Sigmoid colon (tissue), 7 donors: ENCODE measurements around the gene GPC1. TPM values are rescaled to one million over a fixed set of nuclear protein-coding genes. Genes with fewer than 3 reads are reported as not detected.

Experiments
- DNase-seq: peaks from one replicate; pipeline ENCODE4 v3.0.0-alpha.2; 2019
- H3K27ac ChIP-seq, 4 donors: fragments of 200-600 bp; sonication (generic); one replicate each; pipeline ENCODE4 v1.5.1; 2016 to 2019; ENCODE audit warnings: mild to moderate bottlenecking in 1 of 4
- H3K27me3 ChIP-seq, 3 donors: fragments of 200-600 bp; sonication (generic); one replicate each; pipeline ENCODE4 v1.5.1; 2019; ENCODE audit warnings: mild to moderate bottlenecking in 1 of 3
- H3K36me3 ChIP-seq, 4 donors: fragments of 200-600 bp; sonication (generic); one replicate each; pipeline ENCODE4 v1.5.1; 2016 to 2019
- H3K4me1 ChIP-seq, 4 donors: fragments of 200-600 bp; sonication (generic); one replicate each; pipeline ENCODE4 v1.5.1; 2017 to 2019
- H3K4me3 ChIP-seq, 4 donors: fragments of 200-600 bp; sonication (generic); one replicate each; pipeline ENCODE4 v1.5.1; 2017 to 2019; ENCODE audit warnings: mild to moderate bottlenecking in 2 of 4, moderate library complexity in 1 of 4
- H3K9me3 ChIP-seq, 4 donors: fragments of 200-600 bp in 3 of 4; sonication (generic) in 3 of 4; one replicate each; pipeline versions ENCODE4 v1.5.1 to v1.6.1; 2013 to 2019
- EP300 ChIP-seq, 4 donors: sonication (generic); formaldehyde crosslinking; IDR thresholded peaks; one replicate each; pipeline ENCODE4 v1.6.1; 2017; ENCODE audit warnings: antibody characterized with exemption in 4 of 4
- POLR2A ChIP-seq, 2 donors: fragments of 450-650 bp; IDR thresholded peaks; one replicate each; pipeline ENCODE4 v1.6.1; 2016; ENCODE audit warnings: antibody characterized with exemption in 2 of 2, mild to moderate bottlenecking in 2 of 2, moderate library complexity in 2 of 2
- POLR2AphosphoS5 ChIP-seq, 4 donors: sonication (generic); formaldehyde crosslinking; IDR thresholded peaks; one replicate each; pipeline ENCODE4 v1.6.1; 2017; ENCODE audit warnings: antibody characterized with exemption in 4 of 4
- WGBS, 2 donors: extraction: QIAGEN DNeasy Blood & Tissue Kit; methylation state at CpG; one replicate each; pipeline ENCODE4 v1.1.7; 2013; 5-methylcytosine and 5-hydroxymethylcytosine counted together
- intact Hi-C: fragments of 100-400 bp; cut with DNase I; formaldehyde crosslinking; loops from one replicate; pipeline ENCODE4 v1.15.1; 2023
- polyA plus RNA-seq, 3 donors: library from polyadenylated mRNA; stranded (reverse); fragments of 200-250 nt; gene quantifications; one replicate each; pipeline ENCODE4 v1.2.3, GENCODE V29; 2013
- total RNA-seq, 4 donors: library from RNA; depleted of rRNA; stranded (reverse); fragments of >200 nt; gene quantifications; one replicate each; pipeline ENCODE4 v1.1.0, GENCODE V29; 2016
- TF ChIP-seq, protein P1 (sequence below), 4 experiments: fragments of 450-650 bp in 3 of 4; fragments of 200-600 bp in 1 of 4; IDR thresholded peaks; one replicate each; pipeline ENCODE4 v1.5.1; 2016 to 2019; ENCODE audit warnings: antibody characterized with exemption in 4 of 4, mild to moderate bottlenecking in 3 of 4, moderate library complexity in 2 of 4
- donor health status: healthy with polysubstance abuse.
- donor health status: Bipolar disorder and iron deficiency.
- donor health status: healthy.

Gene GPC1
- total and polyA plus RNA-seq, 7 donors, result 3.0 to 30.7 (median 15.8) TPM

DNA sequence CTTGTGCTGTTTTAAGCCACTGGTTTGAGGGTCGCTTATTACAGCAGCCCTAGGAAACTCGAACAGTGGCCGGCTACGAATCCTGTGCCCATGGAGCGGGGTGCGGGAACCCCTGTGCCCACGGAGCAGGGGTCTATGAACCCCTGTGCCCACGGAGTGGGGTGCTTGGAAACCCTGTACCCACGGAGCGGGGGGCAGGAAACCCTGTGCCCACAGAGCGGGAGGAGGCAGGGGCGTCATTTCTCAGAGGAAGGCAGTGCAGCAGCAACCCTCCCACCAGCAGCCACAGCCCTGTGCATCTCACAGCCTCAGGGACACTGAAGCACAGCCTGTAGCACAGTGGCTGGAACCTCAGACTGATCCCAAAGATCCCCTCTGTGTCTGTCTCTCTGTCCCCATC lies 34.2 kb upstream of the GPC1 start:
- H3K4me3 ChIP-seq, result no peak overlapping the region
- no peaks in the 10 kb centered on the region for H3K9me3 ChIP-seq
- H3K27me3 ChIP-seq, result no peaks in the 10 kb centered on the region
- TF ChIP-seq, protein P1, sequence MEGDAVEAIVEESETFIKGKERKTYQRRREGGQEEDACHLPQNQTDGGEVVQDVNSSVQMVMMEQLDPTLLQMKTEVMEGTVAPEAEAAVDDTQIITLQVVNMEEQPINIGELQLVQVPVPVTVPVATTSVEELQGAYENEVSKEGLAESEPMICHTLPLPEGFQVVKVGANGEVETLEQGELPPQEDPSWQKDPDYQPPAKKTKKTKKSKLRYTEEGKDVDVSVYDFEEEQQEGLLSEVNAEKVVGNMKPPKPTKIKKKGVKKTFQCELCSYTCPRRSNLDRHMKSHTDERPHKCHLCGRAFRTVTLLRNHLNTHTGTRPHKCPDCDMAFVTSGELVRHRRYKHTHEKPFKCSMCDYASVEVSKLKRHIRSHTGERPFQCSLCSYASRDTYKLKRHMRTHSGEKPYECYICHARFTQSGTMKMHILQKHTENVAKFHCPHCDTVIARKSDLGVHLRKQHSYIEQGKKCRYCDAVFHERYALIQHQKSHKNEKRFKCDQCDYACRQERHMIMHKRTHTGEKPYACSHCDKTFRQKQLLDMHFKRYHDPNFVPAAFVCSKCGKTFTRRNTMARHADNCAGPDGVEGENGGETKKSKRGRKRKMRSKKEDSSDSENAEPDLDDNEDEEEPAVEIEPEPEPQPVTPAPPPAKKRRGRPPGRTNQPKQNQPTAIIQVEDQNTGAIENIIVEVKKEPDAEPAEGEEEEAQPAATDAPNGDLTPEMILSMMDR (IDR thresholded peaks at IDR 0.05), result no peak
- TF ChIP-seq EP300 (IDR thresholded peaks at IDR 0.05) (no peak), POLR2AphosphoS5 (IDR thresholded peaks at IDR 0.05) (no peak), POLR2A (IDR thresholded peaks at IDR 0.05) (no peak)
- H3K36me3 ChIP-seq, result no peaks in the 10 kb centered on the region
- no peaks in the 10 kb centered on the region for H3K4me1 ChIP-seq
- peak; percentile 34 for DNase-seq
- WGBS, 2 donors, result 77 to 78% methylated on average over 12 of the region's 12 CpGs
- no peak overlapping the region for H3K27ac ChIP-seq
- intact Hi-C loops, result no loop called here

DNA sequence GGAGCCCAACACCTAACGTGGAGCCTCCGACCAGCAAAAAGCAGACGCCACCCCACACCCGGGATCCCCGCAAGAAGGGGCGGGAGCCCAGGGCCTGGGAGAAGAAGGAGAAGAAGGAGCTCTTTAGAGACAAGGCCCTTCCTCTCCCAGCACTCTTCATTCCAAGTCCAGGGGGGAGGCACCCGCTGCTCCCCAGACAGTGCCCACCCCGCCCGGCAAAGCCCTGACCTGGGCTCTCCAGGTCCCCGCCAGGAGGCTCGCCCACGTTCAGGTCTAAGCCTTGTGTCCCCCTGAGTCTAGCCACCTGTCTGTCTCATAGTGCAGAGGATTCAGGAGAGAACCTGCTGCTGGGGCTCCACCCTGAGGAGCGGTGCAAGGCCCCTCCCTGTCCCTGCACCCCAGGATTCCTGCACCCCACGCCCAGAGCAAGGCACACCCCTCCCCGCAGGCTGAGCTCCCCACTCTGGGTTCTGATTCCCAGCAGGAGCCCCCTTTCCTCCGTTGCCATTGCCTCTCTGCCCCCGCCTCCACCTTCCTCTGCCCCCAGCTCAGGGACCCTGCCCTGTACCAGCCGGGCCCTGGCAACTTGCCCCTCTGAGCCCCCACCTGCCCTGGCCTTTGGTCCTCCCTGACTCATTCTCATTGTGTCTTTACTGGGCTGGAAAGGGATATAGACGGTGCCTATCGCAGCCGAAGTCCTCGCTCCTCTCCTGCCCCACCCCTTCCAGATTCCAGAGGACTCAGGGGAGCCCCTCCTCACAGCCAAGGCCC lies 33.5 kb upstream of the GPC1 start:
- no peaks in the 10 kb centered on the region for H3K36me3 ChIP-seq
- H3K4me1 ChIP-seq, result no peaks in the 10 kb centered on the region
- no peak overlapping the region for H3K27ac ChIP-seq
- WGBS, 2 donors, result 61 to 80% methylated on average over 22 of the region's 22 CpGs
- H3K9me3 ChIP-seq, result no peaks in the 10 kb centered on the region
- H3K27me3 ChIP-seq, result no peaks in the 10 kb centered on the region
- intact Hi-C loops, result no loop called here
- TF ChIP-seq POLR2A (IDR thresholded peaks at IDR 0.05), result no peak
- no peak for TF ChIP-seq POLR2AphosphoS5 (IDR thresholded peaks at IDR 0.05)
- TF ChIP-seq EP300 (IDR thresholded peaks at IDR 0.05), result no peak
- TF ChIP-seq, protein P1 (IDR thresholded peaks at IDR 0.05), result no peak
- no peak overlapping the region for H3K4me3 ChIP-seq
- peak; percentile 53 for DNase-seq

GRCh38 chr2:240402566-240403272 lies 32.7 kb upstream of the GPC1 start:
- TF ChIP-seq POLR2AphosphoS5 (IDR thresholded peaks at IDR 0.05), result no peak
- TF ChIP-seq, protein P1 (IDR thresholded peaks at IDR 0.05), result no peak
- TF ChIP-seq EP300 (IDR thresholded peaks at IDR 0.05), result no peak
- no peak for TF ChIP-seq POLR2A (IDR thresholded peaks at IDR 0.05)
- DNase-seq, result peak; percentile 54
- no peak overlapping the region for H3K27ac ChIP-seq
- H3K4me1 ChIP-seq, result no peaks in the 10 kb centered on the region
- no peak overlapping the region for H3K4me3 ChIP-seq
- WGBS, 2 donors, result 80 to 82% methylated on average over 18 of the region's 18 CpGs
- intact Hi-C loops, result no loop called here
- H3K36me3 ChIP-seq, result no peaks in the 10 kb centered on the region
- H3K27me3 ChIP-seq, result no peaks in the 10 kb centered on the region
- H3K9me3 ChIP-seq, result no peaks in the 10 kb centered on the region

DNA sequence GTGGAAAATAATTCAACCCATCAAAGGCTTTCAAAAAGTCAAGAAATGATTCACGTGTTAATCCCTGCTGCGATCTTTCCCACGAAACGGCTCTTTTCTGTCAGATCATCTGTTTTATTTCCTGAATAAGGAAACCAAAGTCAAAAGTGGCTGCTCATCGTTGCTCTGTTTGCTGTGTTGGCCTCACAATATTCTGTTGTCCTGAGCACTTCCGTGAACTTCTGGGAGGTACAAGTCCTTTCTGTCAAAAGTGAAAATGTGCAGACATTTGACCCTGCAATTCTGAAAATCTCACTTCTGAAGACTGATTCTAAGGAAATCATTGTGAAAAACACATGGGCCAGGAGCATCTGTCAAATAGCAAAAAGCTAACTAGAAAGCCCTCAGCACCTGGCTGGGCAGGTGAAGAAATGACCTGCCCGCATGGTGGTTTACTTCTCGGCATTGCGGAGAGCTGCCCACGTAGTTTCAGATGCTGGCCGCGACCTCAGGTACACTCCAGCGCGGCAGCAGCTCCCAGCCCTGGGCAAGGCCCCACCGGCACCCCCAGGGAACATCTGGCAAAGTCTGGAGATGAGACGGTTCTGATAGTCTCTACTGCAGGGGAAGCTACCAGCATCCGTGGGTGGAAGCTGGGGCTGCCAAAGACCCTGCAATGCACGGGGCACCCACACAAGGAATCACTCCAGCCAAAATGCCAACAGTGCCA lies 31.9 kb upstream of the GPC1 start:
- Histone ChIP-seq H3K4me1 (no peaks in the 10 kb centered on the region), H3K36me3 (no peaks in the 10 kb centered on the region), H3K4me3 (no peak overlapping the region), H3K27me3 (no peaks in the 10 kb centered on the region), H3K9me3 (no peaks in the 10 kb centered on the region), H3K27ac (no peak overlapping the region)
- intact Hi-C loops, result no loop called here
- TF ChIP-seq, protein P1 (IDR thresholded peaks at IDR 0.05), result no peak
- TF ChIP-seq POLR2AphosphoS5 (IDR thresholded peaks at IDR 0.05) (no peak), POLR2A (IDR thresholded peaks at IDR 0.05) (no peak), EP300 (IDR thresholded peaks at IDR 0.05) (no peak)
- 72 to 78% methylated on average over 18 of the region's 18 CpGs for WGBS, 2 donors
- DNase-seq, result no peak
